Raji (cell line): ENCODE results near the gene PRKG2.

Source experiments
- POLR2A ChIP-seq: IDR thresholded peaks from 2 replicates; pipeline ENCODE4 v1.6.1; 2011; ENCODE audit warnings: low read depth, low read length, control low read depth; ENCODE audit not compliant: insufficient read depth

The PRKG2 gene

GRCh38 chr4:81225252-81225651, 10.2 kb upstream of the PRKG2 start:
- no peak for TF ChIP-seq POLR2A

GRCh38 chr4:81221303-81222081, 6.5 kb upstream of the PRKG2 start:
- no peak for TF ChIP-seq POLR2A

GRCh38 chr4:81220271-81220670, 5.2 kb upstream of the PRKG2 start:
- TF ChIP-seq POLR2A: no peak

- no peak for TF ChIP-seq POLR2A
Measured at GRCh38 chr4:81218206-81218605, 3.2 kb upstream of the PRKG2 start.

- no peak for TF ChIP-seq POLR2A
Measured at GRCh38 chr4:81217779-81218178, 2.8 kb upstream of the PRKG2 start.

GRCh38 chr4:81215931-81216330, 909 bp upstream of the PRKG2 start:
- TF ChIP-seq POLR2A: no peak

GRCh38 chr4:81214144-81214880, 710 bp downstream of the PRKG2 start:
- TF ChIP-seq POLR2A: no peak

- TF ChIP-seq POLR2A: no peak
Measured at GRCh38 chr4:81213671-81214070, 1.4 kb downstream of the PRKG2 start.

GRCh38 chr4:81211956-81212355, 3.1 kb downstream of the PRKG2 start:
- no peak for TF ChIP-seq POLR2A

- TF ChIP-seq POLR2A: no peak
Measured at GRCh38 chr4:81207828-81208227, 7.2 kb downstream of the PRKG2 start.

- TF ChIP-seq POLR2A: no peak
Measured at GRCh38 chr4:81205302-81205701, 9.7 kb downstream of the PRKG2 start.

GRCh38 chr4:81204571-81204970, 10.5 kb downstream of the PRKG2 start:
- TF ChIP-seq POLR2A: no peak

GRCh38 chr4:81199831-81200230, 15.2 kb downstream of the PRKG2 start:
- no peak for TF ChIP-seq POLR2A

- TF ChIP-seq POLR2A: no peak
Measured at GRCh38 chr4:81198609-81199008, 16.4 kb downstream of the PRKG2 start.

- no peak for TF ChIP-seq POLR2A
Measured at GRCh38 chr4:81197864-81198524, 17.0 kb downstream of the PRKG2 start.

GRCh38 chr4:81196126-81196650, 18.8 kb downstream of the PRKG2 start:
- no peak for TF ChIP-seq POLR2A

GRCh38 chr4:81195475-81195874, 19.5 kb downstream of the PRKG2 start:
- no peak for TF ChIP-seq POLR2A
